ENCODE measurements around the gene HTR3B.

The HTR3B gene

GRCh38 chr11:113977071-113977490 lies 72.5 kb downstream of the HTR3B start:
- TF ChIP-seq ZC3H10 (CRISPR knock-in tag; IDR thresholded peaks at IDR 0.05) (no peak), TSHZ2 (CRISPR knock-in tag; IDR thresholded peaks at IDR 0.05) (no peak), RARB (CRISPR knock-in tag; IDR thresholded peaks at IDR 0.05) (no peak), BACH2 (CRISPR knock-in tag; IDR thresholded peaks at IDR 0.05; ENCODE audit: borderline replicate concordance) (no peak), SNAI2 (CRISPR knock-in tag; IDR thresholded peaks at IDR 0.05) (no peak), POU6F1 (CRISPR knock-in tag; IDR thresholded peaks at IDR 0.05; ENCODE audit: borderline replicate concordance, low read depth) (no peak), PPARA (CRISPR knock-in tag; IDR thresholded peaks at IDR 0.05; ENCODE audit: borderline replicate concordance) (no peak), TCF4 (CRISPR knock-in tag; IDR thresholded peaks at IDR 0.05; ENCODE audit: borderline replicate concordance) (no peak), PATZ1 (CRISPR knock-in tag; IDR thresholded peaks at IDR 0.05; ENCODE audit: borderline replicate concordance) (no peak), ZNF565 (CRISPR knock-in tag; conservative IDR thresholded peaks at IDR 0.05; ENCODE audit: low read depth) (no peak), ZNF8 (CRISPR knock-in tag; IDR thresholded peaks at IDR 0.05) (no peak), CSDC2 (CRISPR knock-in tag; IDR thresholded peaks at IDR 0.05) (no peak), TOX (CRISPR knock-in tag; IDR thresholded peaks at IDR 0.05; ENCODE audit: borderline replicate concordance) (no peak), ZFP3 (CRISPR knock-in tag; IDR thresholded peaks at IDR 0.05) (no peak)
- no peak for ATAC-seq

- TF ChIP-seq PPARA (CRISPR knock-in tag; IDR thresholded peaks at IDR 0.05; ENCODE audit: borderline replicate concordance): no peak
- no peak for ATAC-seq
Measured at GRCh38 chr11:113977701-113978100, 73.1 kb downstream of the HTR3B start.

GRCh38 chr11:113979431-113979830 lies 74.8 kb downstream of the HTR3B start:
- no peak for TF ChIP-seq ZFP30 (CRISPR knock-in tag; IDR thresholded peaks at IDR 0.05)
- TF ChIP-seq SNAI2 (CRISPR knock-in tag; IDR thresholded peaks at IDR 0.05): no peak

GRCh38 chr11:113980785-113981184 lies 76.2 kb downstream of the HTR3B start:
- no peak for ATAC-seq
- TF ChIP-seq POU6F1 (CRISPR knock-in tag; IDR thresholded peaks at IDR 0.05; ENCODE audit: borderline replicate concordance, low read depth): no peak
- no peak for TF ChIP-seq RARB (CRISPR knock-in tag; IDR thresholded peaks at IDR 0.05)

More at GRCh38 chr11:113979431-113979830, 74.8 kb downstream of the HTR3B start:
- ATAC-seq: no peak

- no peak for TF ChIP-seq TCF4 (CRISPR knock-in tag; IDR thresholded peaks at IDR 0.05; ENCODE audit: borderline replicate concordance)
- TF ChIP-seq ESRRG (CRISPR knock-in tag; IDR thresholded peaks at IDR 0.05): no peak
- TF ChIP-seq ZFP3 (CRISPR knock-in tag; IDR thresholded peaks at IDR 0.05): no peak
- TF ChIP-seq ISL1 (CRISPR knock-in tag; IDR thresholded peaks at IDR 0.05): no peak
- TF ChIP-seq POU6F1 (CRISPR knock-in tag; IDR thresholded peaks at IDR 0.05; ENCODE audit: borderline replicate concordance, low read depth): no peak
- no peak for TF ChIP-seq CSRNP3 (CRISPR knock-in tag; IDR thresholded peaks at IDR 0.05)
- TF ChIP-seq SNAI2 (CRISPR knock-in tag; IDR thresholded peaks at IDR 0.05): no peak
- TF ChIP-seq RARB (CRISPR knock-in tag; IDR thresholded peaks at IDR 0.05): no peak
- TF ChIP-seq PATZ1 (CRISPR knock-in tag; IDR thresholded peaks at IDR 0.05; ENCODE audit: borderline replicate concordance): no peak
- no peak for TF ChIP-seq OSR1 (CRISPR knock-in tag; IDR thresholded peaks at IDR 0.05)
- no peak for TF ChIP-seq PPARA (CRISPR knock-in tag; IDR thresholded peaks at IDR 0.05; ENCODE audit: borderline replicate concordance)
- no peak for ATAC-seq
Measured at GRCh38 chr11:113982306-113982705, 77.7 kb downstream of the HTR3B start.
